Activated naive CD8-positive, alpha-beta T cell (primary cell): ENCODE data around the gene MRPL4.
"Not testable (repeated sequence)": the region's sequence is repeated elsewhere in the genome, so short reads cannot be mapped to it uniquely, and the experiment has no call there.

Experiments used
- H3K27ac Mint-ChIP-seq: one replicate; pipeline ENCODE4 v1.8.0; 2021; ENCODE audit warnings: mixed read lengths
- H3K27me3 Mint-ChIP-seq: one replicate; pipeline ENCODE4 v1.8.0; 2021; ENCODE audit warnings: mixed read lengths
- H3K36me3 Mint-ChIP-seq: one replicate; pipeline ENCODE4 v1.8.0; 2021; ENCODE audit warnings: mixed read lengths
- H3K4me1 Mint-ChIP-seq: one replicate; pipeline ENCODE4 v1.8.0; 2021; ENCODE audit warnings: low read depth, mixed read lengths
- H3K4me3 Mint-ChIP-seq: one replicate; pipeline ENCODE4 v1.8.0; 2021; ENCODE audit warnings: mild to moderate bottlenecking, mixed read lengths
- H3K9me3 Mint-ChIP-seq: one replicate; pipeline ENCODE4 v1.8.0; 2021; ENCODE audit warnings: low read depth, mixed read lengths

MRPL4 gene

GRCh38 chr19:10226021-10226375 is 26.0 kb upstream of the MRPL4 start:
- Mint-ChIP-seq H3K27ac (no peak overlapping the region), H3K36me3 (peaks cover 5% of the 10 kb centered on the region), H3K27me3 (no peaks in the 10 kb centered on the region), H3K4me3 (no peak overlapping the region), H3K4me1 (peaks cover 9% of the 10 kb centered on the region), H3K9me3 (no peaks in the 10 kb centered on the region)

- no peaks in the 10 kb centered on the region for H3K9me3 Mint-ChIP-seq
- peaks cover 9% of the 10 kb centered on the region for H3K4me1 Mint-ChIP-seq
- H3K36me3 Mint-ChIP-seq: peaks cover 5% of the 10 kb centered on the region
- no peaks in the 10 kb centered on the region for H3K27me3 Mint-ChIP-seq
- H3K27ac Mint-ChIP-seq: no peak overlapping the region
- no peak overlapping the region for H3K4me3 Mint-ChIP-seq
Measured at GRCh38 chr19:10226376-10227025, 25.5 kb upstream of the MRPL4 start.

GRCh38 chr19:10227026-10227971 is 24.7 kb upstream of the MRPL4 start:
- H3K4me3 Mint-ChIP-seq: no peak overlapping the region
- peaks cover 5% of the 10 kb centered on the region for H3K36me3 Mint-ChIP-seq
- no peak overlapping the region for H3K27ac Mint-ChIP-seq
- H3K27me3 Mint-ChIP-seq: no peaks in the 10 kb centered on the region
- H3K9me3 Mint-ChIP-seq: no peaks in the 10 kb centered on the region
- H3K4me1 Mint-ChIP-seq: peaks cover 9% of the 10 kb centered on the region

DNA sequence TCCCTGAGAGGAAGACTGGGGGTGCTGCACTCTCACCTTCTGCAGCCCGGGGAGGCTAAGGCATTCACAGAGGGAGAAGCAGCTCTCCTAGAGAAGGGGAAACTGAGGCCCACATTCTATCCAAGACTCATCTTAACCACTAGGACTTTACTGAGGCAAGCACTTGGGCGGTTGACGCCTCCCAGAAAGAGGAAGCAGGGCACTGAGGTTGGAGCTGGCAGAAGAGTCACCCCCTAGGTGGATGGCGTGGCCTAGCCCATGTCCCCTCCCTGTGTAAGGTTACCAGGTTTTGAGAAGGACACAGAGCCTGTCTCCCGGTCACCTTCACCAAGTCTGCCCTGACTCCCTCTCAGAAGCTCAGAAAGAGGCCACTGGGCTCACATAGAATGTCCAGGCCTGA is 23.6 kb upstream of the MRPL4 start:
- H3K9me3 Mint-ChIP-seq: no peaks in the 10 kb centered on the region
- no peak overlapping the region for H3K27ac Mint-ChIP-seq
- no peaks in the 10 kb centered on the region for H3K27me3 Mint-ChIP-seq
- no peak overlapping the region for H3K4me3 Mint-ChIP-seq
- peaks cover 5% of the 10 kb centered on the region for H3K36me3 Mint-ChIP-seq
- H3K4me1 Mint-ChIP-seq: peaks cover 9% of the 10 kb centered on the region

- peaks cover 9% of the 10 kb centered on the region for H3K4me1 Mint-ChIP-seq
- peak overlapping the region; percentile 58 for H3K27ac Mint-ChIP-seq
- H3K9me3 Mint-ChIP-seq: no peaks in the 10 kb centered on the region
- H3K36me3 Mint-ChIP-seq: peaks cover 5% of the 10 kb centered on the region
- H3K27me3 Mint-ChIP-seq: no peaks in the 10 kb centered on the region
- H3K4me3 Mint-ChIP-seq: peak overlapping the region; percentile 68
Measured at GRCh38 chr19:10228920-10229319, 23.1 kb upstream of the MRPL4 start.

DNA sequence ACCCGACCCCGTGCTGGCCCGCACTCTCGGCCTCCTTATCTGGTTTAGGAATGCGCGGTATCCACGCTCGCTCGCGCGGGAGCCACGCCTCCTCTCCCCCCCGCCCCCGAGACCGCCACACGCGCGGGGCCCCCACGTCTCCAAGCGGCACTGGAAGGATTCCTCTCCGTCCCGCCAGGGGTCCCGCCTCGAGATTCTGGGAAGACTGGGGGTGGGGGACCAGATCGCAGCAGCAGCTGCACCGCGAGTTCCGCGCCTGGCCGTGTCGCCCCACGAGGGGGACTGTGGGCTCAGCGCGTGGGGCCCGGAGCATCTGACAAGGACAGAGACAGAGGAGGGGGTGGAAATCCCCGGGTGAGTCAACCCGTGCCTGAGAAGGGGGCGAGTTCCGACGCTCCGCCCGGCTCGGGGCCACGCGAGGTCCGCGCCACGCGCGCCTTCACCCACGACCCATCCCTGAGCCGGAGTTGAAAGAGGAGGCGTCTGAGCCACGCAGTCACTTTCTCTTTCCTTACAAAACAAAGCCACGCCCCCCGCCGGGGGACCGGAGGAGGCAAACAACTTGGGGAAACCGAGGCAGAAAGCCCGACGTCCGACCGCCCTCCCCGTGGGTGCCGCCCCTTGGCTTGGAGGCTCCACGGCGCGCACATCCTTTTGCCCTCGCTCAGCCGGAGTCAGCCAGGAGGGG is 21.7 kb upstream of the MRPL4 start:
- H3K9me3 Mint-ChIP-seq: no peaks in the 10 kb centered on the region
- H3K36me3 Mint-ChIP-seq: peaks cover 2% of the 10 kb centered on the region
- H3K4me3 Mint-ChIP-seq: peak overlapping the region; percentile 85
- peak overlapping the region; percentile 50 for H3K27ac Mint-ChIP-seq
- H3K4me1 Mint-ChIP-seq: peaks cover 12% of the 10 kb centered on the region
- no peaks in the 10 kb centered on the region for H3K27me3 Mint-ChIP-seq

DNA sequence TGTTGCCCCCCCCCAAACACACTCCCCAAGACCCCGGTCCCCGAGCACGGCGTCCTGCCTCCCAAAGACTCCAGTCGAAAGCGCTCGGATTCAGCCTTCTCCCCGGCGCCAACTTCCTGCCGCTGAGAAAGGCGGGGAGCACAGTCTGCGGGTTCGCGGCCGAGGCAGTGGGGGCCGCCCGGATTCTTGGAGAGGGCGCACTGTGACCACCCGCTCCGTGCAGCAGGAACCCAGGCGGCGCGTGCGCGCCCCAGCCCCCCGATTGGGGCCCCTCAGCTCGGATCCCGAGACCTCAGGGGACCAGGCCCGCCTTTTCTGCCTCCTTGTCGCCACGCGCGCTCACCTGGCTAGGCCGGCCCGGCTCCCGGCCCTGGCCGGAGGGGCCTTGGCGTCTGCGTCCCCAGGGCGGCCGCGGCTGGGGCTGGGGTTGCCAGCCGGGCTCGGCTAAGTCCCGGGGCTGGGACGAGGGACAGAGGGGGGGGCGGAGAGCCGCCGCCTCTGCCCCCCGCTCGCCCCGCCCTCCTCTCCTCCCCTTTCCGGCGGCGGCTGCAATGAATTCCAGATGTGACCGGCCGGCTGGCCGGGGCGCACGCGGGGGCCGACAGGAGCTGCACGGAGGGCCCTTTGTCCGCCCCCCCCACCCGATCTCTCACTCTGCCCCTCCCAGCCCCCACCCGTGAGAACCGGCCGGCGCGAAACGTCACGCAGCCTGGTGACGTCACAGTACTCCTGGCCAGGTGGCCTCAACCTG is 21.0 kb upstream of the MRPL4 start, which contains the start of gene S1PR2:
Gene S1PR2, minus strand, starts transcription at position 471 of the 751 bp plus-strand sequence. CDS start 6,426 bp downstream, outside the sequence.
- Mint-ChIP-seq H3K27ac (peak within 1 kb of the TSS; percentile 68), H3K4me1 (peaks cover 15% of the 10 kb centered on the region), H3K27me3 (no peaks in the 10 kb centered on the region), H3K9me3 (no peaks in the 10 kb centered on the region), H3K36me3 (peaks cover 2% of the 10 kb centered on the region), H3K4me3 (peak within 1 kb of the TSS; percentile 85)

DNA sequence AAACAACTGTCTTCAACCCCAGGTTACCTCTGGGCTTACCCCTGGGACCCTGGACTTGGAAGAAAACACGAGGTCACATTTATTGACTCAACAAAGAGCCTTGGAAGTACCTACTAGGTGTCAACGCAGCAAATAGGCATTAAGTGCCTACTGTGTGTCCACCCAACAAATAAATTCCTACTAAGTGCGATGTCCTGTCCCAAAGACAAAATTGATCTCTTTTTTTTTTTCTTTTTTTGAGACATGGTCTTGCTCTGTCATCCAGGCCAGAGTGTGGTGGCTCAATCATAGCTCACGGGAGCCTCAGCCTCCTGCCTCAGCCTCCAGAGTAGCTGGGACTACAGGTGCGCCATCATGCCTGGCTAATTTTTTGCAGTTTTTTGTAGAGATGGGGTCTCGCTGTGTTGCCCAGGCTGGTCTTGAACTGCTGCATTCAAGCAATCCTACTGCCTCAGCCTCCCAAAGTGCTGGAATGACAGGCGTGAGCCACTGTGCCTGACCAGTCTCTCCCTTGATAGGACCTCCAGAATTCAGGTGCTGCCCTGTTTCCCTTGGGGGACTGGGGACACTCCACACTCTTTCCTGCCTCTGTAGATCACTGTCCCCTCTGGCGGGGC is 20.3 kb upstream of the MRPL4 start:
- H3K4me1 Mint-ChIP-seq: peaks cover 19% of the 10 kb centered on the region
- no peaks in the 10 kb centered on the region for H3K27me3 Mint-ChIP-seq
- no peaks in the 10 kb centered on the region for H3K9me3 Mint-ChIP-seq
- peak overlapping the region; percentile 77 for H3K4me3 Mint-ChIP-seq
- peak overlapping the region; percentile 68 for H3K27ac Mint-ChIP-seq
- H3K36me3 Mint-ChIP-seq: no peaks in the 10 kb centered on the region

- Mint-ChIP-seq H3K36me3 (no peaks in the 10 kb centered on the region), H3K27me3 (no peaks in the 10 kb centered on the region), H3K27ac (no peak overlapping the region), H3K4me1 (peaks cover 19% of the 10 kb centered on the region), H3K9me3 (no peaks in the 10 kb centered on the region), H3K4me3 (no peak overlapping the region)
Measured at GRCh38 chr19:10233946-10234345, 18.1 kb upstream of the MRPL4 start.

DNA sequence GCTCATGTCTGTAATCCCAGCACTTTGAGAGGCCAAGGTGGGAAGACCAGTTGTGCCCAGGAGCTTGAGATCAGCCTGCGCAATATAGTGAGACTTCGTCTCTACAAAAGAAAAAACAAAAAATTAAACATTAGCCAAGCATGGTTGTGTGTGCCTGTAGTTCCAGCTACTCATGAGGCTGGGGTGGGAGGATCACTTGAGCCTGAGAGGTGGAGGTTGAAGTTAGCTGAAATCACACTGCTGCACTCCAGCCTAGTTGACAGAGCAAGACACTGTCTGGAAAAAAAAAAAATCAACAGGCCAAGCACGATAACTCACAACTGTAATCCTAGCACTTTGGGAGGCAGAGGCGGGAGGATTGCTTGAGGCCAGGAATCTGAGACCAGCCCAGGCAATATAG is 17.0 kb upstream of the MRPL4 start:
- Mint-ChIP-seq H3K4me3 (no peak overlapping the region), H3K27ac (peak overlapping the region; percentile 58)

GRCh38 chr19:10235409-10235808 is 16.6 kb upstream of the MRPL4 start:
- H3K9me3 Mint-ChIP-seq, H3K27me3 Mint-ChIP-seq, H3K27ac Mint-ChIP-seq, H3K36me3 Mint-ChIP-seq: not testable (repeated sequence)
- H3K4me3 Mint-ChIP-seq: peak overlapping the region; percentile 90
- peaks cover 13% of the 10 kb centered on the region for H3K4me1 Mint-ChIP-seq

More for the DNA sequence above, 17.0 kb upstream of the MRPL4 start:
- H3K36me3 Mint-ChIP-seq: no peaks in the 10 kb centered on the region
- no peaks in the 10 kb centered on the region for H3K27me3 Mint-ChIP-seq
- H3K4me1 Mint-ChIP-seq: peaks cover 13% of the 10 kb centered on the region
- no peaks in the 10 kb centered on the region for H3K9me3 Mint-ChIP-seq

- Mint-ChIP-seq H3K36me3 (no peaks in the 10 kb centered on the region), H3K4me1 (peaks cover 13% of the 10 kb centered on the region), H3K27me3 (no peaks in the 10 kb centered on the region), H3K9me3 (no peaks in the 10 kb centered on the region), H3K4me3 (no peak overlapping the region), H3K27ac (no peak overlapping the region)
Measured at GRCh38 chr19:10237702-10238101, 14.3 kb upstream of the MRPL4 start.

GRCh38 chr19:10238172-10238783 is 13.7 kb upstream of the MRPL4 start:
- H3K9me3 Mint-ChIP-seq: no peaks in the 10 kb centered on the region
- peaks cover 13% of the 10 kb centered on the region for H3K4me1 Mint-ChIP-seq
- H3K27me3 Mint-ChIP-seq: no peaks in the 10 kb centered on the region
- no peak overlapping the region for H3K4me3 Mint-ChIP-seq
- no peak overlapping the region for H3K27ac Mint-ChIP-seq
- no peaks in the 10 kb centered on the region for H3K36me3 Mint-ChIP-seq
